Measurements from ENCODE around the gene SCN3B. TPM values are rescaled to one million over a fixed set of nuclear protein-coding genes. Genes with fewer than 3 reads are reported as not detected.

Gene SCN3B
- polyA plus RNA-seq, 1 donor, result 54.9 TPM

- DNase-seq (ENCODE audit: low read depth), result no peak
These were observed 56.6 kb downstream of the SCN3B start for GRCh38 chr11:123597859-123598258.

- DNase-seq (ENCODE audit: low read depth), result no peak
These were observed 59.5 kb downstream of the SCN3B start for GRCh38 chr11:123594921-123595320.

GRCh38 chr11:123594188-123594901 lies 60.1 kb downstream of the SCN3B start:
- DNase-seq (ENCODE audit: low read depth), result no peak

- DNase-seq (ENCODE audit: low read depth), result no peak
These were observed 60.9 kb downstream of the SCN3B start for GRCh38 chr11:123593570-123593969.

- DNase-seq (ENCODE audit: low read depth), result peak; percentile 16
These were observed 64.0 kb downstream of the SCN3B start for GRCh38 chr11:123590296-123590912.

- DNase-seq (ENCODE audit: low read depth), result no peak
These were observed 65.6 kb downstream of the SCN3B start for GRCh38 chr11:123588864-123589262.

- no peak for DNase-seq (ENCODE audit: low read depth)
These were observed 66.1 kb downstream of the SCN3B start for GRCh38 chr11:123588117-123588863.

GRCh38 chr11:123587559-123587958 lies 66.9 kb downstream of the SCN3B start:
- DNase-seq (ENCODE audit: low read depth), result no peak

- DNase-seq (ENCODE audit: low read depth), result no peak
These were observed 67.4 kb downstream of the SCN3B start for GRCh38 chr11:123587044-123587443.

GRCh38 chr11:123586568-123586967 lies 67.9 kb downstream of the SCN3B start:
- DNase-seq (ENCODE audit: low read depth), result no peak

- DNase-seq (ENCODE audit: low read depth), result no peak
These were observed 68.7 kb downstream of the SCN3B start for GRCh38 chr11:123585706-123586105.

- no peak for DNase-seq (ENCODE audit: low read depth)
These were observed 69.2 kb downstream of the SCN3B start for GRCh38 chr11:123585206-123585605.

- DNase-seq (ENCODE audit: low read depth), result no peak
These were observed 69.7 kb downstream of the SCN3B start for GRCh38 chr11:123584737-123585136.

GRCh38 chr11:123584186-123584585 lies 70.2 kb downstream of the SCN3B start:
- no peak for DNase-seq (ENCODE audit: low read depth)

GRCh38 chr11:123582992-123583504 lies 71.4 kb downstream of the SCN3B start:
- DNase-seq (ENCODE audit: low read depth), result no peak

GRCh38 chr11:123581651-123582399 lies 72.6 kb downstream of the SCN3B start:
- DNase-seq (ENCODE audit: low read depth), result no peak

- DNase-seq (ENCODE audit: low read depth), result no peak
These were observed 73.7 kb downstream of the SCN3B start for GRCh38 chr11:123580557-123581275.

GRCh38 chr11:123580137-123580536 lies 74.3 kb downstream of the SCN3B start:
- DNase-seq (ENCODE audit: low read depth), result no peak

GRCh38 chr11:123579482-123579812 lies 75.0 kb downstream of the SCN3B start:
- no peak for DNase-seq (ENCODE audit: low read depth)
